Measurements from ENCODE around the gene AMBRA1.

AMBRA1 gene

DNA sequence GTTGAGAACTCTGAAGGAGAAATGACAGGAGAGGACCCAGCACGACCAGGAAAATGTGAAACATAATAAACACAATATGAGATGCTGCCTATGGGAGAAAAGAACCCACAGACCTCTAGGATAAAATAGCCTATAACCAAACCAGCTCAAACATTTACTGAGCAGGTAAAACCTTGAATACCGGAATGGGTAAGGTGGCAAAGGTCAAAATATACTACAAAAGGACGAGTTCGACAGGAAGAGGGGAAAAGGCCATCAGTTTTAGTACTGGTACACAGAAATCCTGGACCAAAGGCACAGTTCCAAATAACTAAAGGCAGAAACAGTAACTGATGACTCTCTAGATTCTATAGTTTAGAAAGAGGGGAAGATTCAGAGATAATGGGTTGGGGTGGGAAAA, 96.3 kb downstream of the AMBRA1 start:
- FAIRE-seq = no peak
- no peak for DNase-seq (ENCODE audit: insufficient read length, low spot score)
- TF ChIP-seq, protein P1, sequence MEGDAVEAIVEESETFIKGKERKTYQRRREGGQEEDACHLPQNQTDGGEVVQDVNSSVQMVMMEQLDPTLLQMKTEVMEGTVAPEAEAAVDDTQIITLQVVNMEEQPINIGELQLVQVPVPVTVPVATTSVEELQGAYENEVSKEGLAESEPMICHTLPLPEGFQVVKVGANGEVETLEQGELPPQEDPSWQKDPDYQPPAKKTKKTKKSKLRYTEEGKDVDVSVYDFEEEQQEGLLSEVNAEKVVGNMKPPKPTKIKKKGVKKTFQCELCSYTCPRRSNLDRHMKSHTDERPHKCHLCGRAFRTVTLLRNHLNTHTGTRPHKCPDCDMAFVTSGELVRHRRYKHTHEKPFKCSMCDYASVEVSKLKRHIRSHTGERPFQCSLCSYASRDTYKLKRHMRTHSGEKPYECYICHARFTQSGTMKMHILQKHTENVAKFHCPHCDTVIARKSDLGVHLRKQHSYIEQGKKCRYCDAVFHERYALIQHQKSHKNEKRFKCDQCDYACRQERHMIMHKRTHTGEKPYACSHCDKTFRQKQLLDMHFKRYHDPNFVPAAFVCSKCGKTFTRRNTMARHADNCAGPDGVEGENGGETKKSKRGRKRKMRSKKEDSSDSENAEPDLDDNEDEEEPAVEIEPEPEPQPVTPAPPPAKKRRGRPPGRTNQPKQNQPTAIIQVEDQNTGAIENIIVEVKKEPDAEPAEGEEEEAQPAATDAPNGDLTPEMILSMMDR (IDR thresholded peaks at IDR 0.05; ENCODE audit: insufficient read depth, missing control alignments) = no peak

- DNase-seq (ENCODE audit: insufficient read length, low spot score) (no peak), FAIRE-seq (no peak)
- TF ChIP-seq, protein P1 (IDR thresholded peaks at IDR 0.05; ENCODE audit: insufficient read depth, missing control alignments) = no peak
Observed at GRCh38 chr11:46493791-46494190, 100.0 kb downstream of the AMBRA1 start.

DNA sequence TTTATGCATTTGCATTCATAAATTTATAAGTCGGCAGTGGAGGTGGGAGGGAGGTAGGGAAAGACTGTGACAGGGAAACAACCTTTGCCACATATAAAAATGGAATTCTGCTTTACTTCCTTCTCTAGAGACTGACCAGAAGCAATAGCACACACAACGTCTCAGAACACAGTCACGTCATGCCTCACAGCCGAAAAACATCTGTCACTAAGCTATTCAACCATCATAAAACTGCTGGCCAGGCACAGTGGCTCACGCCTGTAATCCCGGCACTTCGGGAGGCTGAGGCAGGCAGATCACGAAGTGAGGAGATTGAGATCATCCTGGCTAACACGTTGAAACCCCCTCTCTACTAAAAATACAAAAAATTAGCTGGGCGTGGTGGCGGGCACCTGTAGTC, 101.3 kb downstream of the AMBRA1 start:
- TF ChIP-seq, protein P1 (IDR thresholded peaks at IDR 0.05; ENCODE audit: insufficient read depth, missing control alignments) = no peak
- DNase-seq (ENCODE audit: insufficient read length, low spot score) (no peak), FAIRE-seq (no peak)

DNA sequence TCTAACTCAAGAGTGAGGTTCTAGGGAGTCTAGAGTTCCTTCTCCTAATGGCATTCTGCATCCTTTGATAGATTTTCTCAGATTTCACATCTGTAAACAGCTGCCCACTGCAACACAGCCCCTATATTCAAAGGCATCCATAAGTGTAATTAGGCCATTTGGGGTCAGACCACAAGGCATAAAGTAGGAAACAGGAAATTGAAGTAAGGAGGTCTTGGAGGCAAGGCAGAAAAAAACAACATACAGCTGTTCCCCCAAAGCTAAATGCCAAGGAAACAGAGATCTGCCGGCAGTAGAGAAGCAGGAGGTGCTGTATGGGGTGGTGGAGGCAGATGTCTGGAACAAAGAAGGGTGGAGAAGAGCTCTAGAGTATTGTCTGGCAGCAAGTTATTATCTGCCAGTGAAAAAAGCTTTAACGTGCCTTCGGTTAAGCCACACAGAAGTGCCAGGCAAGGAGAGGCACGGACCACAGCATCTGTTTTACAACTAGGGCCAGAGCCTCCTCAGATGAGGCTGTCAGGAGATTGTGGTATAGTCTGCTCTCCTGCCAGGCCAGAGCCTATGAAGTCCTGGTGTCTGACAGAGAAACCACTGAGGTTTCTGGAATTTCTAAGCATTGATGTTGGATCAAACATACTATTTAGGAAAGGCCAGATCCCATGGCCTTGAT, 102.0 kb downstream of the AMBRA1 start:
- TF ChIP-seq, protein P1 (IDR thresholded peaks at IDR 0.05; ENCODE audit: insufficient read depth, missing control alignments) = no peak
- DNase-seq (ENCODE audit: insufficient read length, low spot score) (no peak), FAIRE-seq (no peak)

GRCh38 chr11:46490666-46491065, 103.2 kb downstream of the AMBRA1 start:
- TF ChIP-seq, protein P1 (IDR thresholded peaks at IDR 0.05; ENCODE audit: insufficient read depth, missing control alignments) = no peak
- FAIRE-seq = no peak
- no peak for DNase-seq (ENCODE audit: insufficient read length, low spot score)

- FAIRE-seq (peak; percentile 73), DNase-seq (ENCODE audit: insufficient read length, low spot score) (peak; percentile 23)
- TF ChIP-seq, protein P1 (IDR thresholded peaks at IDR 0.05; ENCODE audit: insufficient read depth, missing control alignments) = peak; percentile 58
Observed at GRCh38 chr11:46489656-46490560, 103.9 kb downstream of the AMBRA1 start.
